ENCODE data around the gene SLC2A10.

SLC2A10 gene

GRCh38 chr20:46715292-46715756 is 5.9 kb downstream of the SLC2A10 start:
- H2AFZ ChIP-seq (ENCODE audit: low read length) = no peak overlapping the region
- no peaks in the 10 kb centered on the region for H3K36me3 ChIP-seq (ENCODE audit: insufficient read depth, low read length)
- no peak overlapping the region for H3K4me3 ChIP-seq (ENCODE audit: low read length, poor library complexity, severe bottlenecking)
- no peaks in the 10 kb centered on the region for H4K20me1 ChIP-seq (ENCODE audit: insufficient read depth, low read length, poor library complexity, severe bottlenecking)
- no peaks in the 10 kb centered on the region for H3F3A ChIP-seq (ENCODE audit: low read depth)
- no peaks in the 10 kb centered on the region for H3K9me3 ChIP-seq (ENCODE audit: insufficient read depth, low read depth, low read length)
- TF ChIP-seq CTCF (conservative IDR thresholded peaks at IDR 0.05; ENCODE audit: low read length) (no peak), EZH2phosphoT487 (IDR thresholded peaks at IDR 0.05; ENCODE audit: borderline replicate concordance) (no peak)
- no peaks in the 10 kb centered on the region for H3K4me1 ChIP-seq (ENCODE audit: insufficient read depth, low read length, poor library complexity, severe bottlenecking)
- H3K79me2 ChIP-seq (ENCODE audit: insufficient read depth, low read length) = no peaks in the 10 kb centered on the region
- no peaks in the 10 kb centered on the region for H3K27me3 ChIP-seq (ENCODE audit: insufficient read depth, low read length, poor library complexity, severe bottlenecking)
- H3K9me2 ChIP-seq (replicated peaks; ENCODE audit: low read depth, low read length) = no peaks in the 10 kb centered on the region
- H3K9ac ChIP-seq (ENCODE audit: low read depth, low read length, poor library complexity, severe bottlenecking) = no peak overlapping the region
- H3K4me2 ChIP-seq (ENCODE audit: low read depth, low read length, poor library complexity, severe bottlenecking) = no peak overlapping the region

GRCh38 chr20:46717818-46718541 is 8.5 kb downstream of the SLC2A10 start:
- Histone ChIP-seq H3K9me3 (ENCODE audit: insufficient read depth, low read depth, low read length) (no peaks in the 10 kb centered on the region; the same call in 1 of the 2 replicates), H3K4me2 (ENCODE audit: low read depth, low read length, poor library complexity, severe bottlenecking) (no peak overlapping the region), H3K27me3 (ENCODE audit: insufficient read depth, low read length, poor library complexity, severe bottlenecking) (no peaks in the 10 kb centered on the region), H3K9me2 (replicated peaks; ENCODE audit: low read depth, low read length) (no peaks in the 10 kb centered on the region), H3K36me3 (ENCODE audit: insufficient read depth, low read length) (no peaks in the 10 kb centered on the region), H3F3A (ENCODE audit: low read depth) (no peaks in the 10 kb centered on the region), H4K20me1 (ENCODE audit: insufficient read depth, low read length, poor library complexity, severe bottlenecking) (no peaks in the 10 kb centered on the region), H3K79me2 (ENCODE audit: insufficient read depth, low read length) (no peaks in the 10 kb centered on the region), H3K9ac (ENCODE audit: low read depth, low read length, poor library complexity, severe bottlenecking) (no peak overlapping the region), H3K4me3 (ENCODE audit: low read length, poor library complexity, severe bottlenecking) (no peak overlapping the region), H3K4me1 (ENCODE audit: insufficient read depth, low read length, poor library complexity, severe bottlenecking) (no peaks in the 10 kb centered on the region), H2AFZ (ENCODE audit: low read length) (no peak overlapping the region)
- TF ChIP-seq CTCF (conservative IDR thresholded peaks at IDR 0.05; ENCODE audit: low read length) (no peak), EZH2phosphoT487 (IDR thresholded peaks at IDR 0.05; ENCODE audit: borderline replicate concordance) (no peak)

- Histone ChIP-seq H3K27me3 (ENCODE audit: insufficient read depth, low read length, poor library complexity, severe bottlenecking) (no peaks in the 10 kb centered on the region), H3F3A (ENCODE audit: low read depth) (no peaks in the 10 kb centered on the region), H2AFZ (ENCODE audit: low read length) (no peak overlapping the region), H3K79me2 (ENCODE audit: insufficient read depth, low read length) (no peaks in the 10 kb centered on the region), H3K9ac (ENCODE audit: low read depth, low read length, poor library complexity, severe bottlenecking) (no peak overlapping the region), H3K4me1 (ENCODE audit: insufficient read depth, low read length, poor library complexity, severe bottlenecking) (no peaks in the 10 kb centered on the region), H3K9me2 (replicated peaks; ENCODE audit: low read depth, low read length) (no peaks in the 10 kb centered on the region), H3K4me2 (ENCODE audit: low read depth, low read length, poor library complexity, severe bottlenecking) (no peak overlapping the region), H3K4me3 (ENCODE audit: low read length, poor library complexity, severe bottlenecking) (no peak overlapping the region), H4K20me1 (ENCODE audit: insufficient read depth, low read length, poor library complexity, severe bottlenecking) (no peaks in the 10 kb centered on the region), H3K36me3 (ENCODE audit: insufficient read depth, low read length) (no peaks in the 10 kb centered on the region), H3K9me3 (ENCODE audit: insufficient read depth, low read depth, low read length) (no peaks in the 10 kb centered on the region; the same call in 1 of the 2 replicates)
- TF ChIP-seq EZH2phosphoT487 (IDR thresholded peaks at IDR 0.05; ENCODE audit: borderline replicate concordance) = no peak
- no peak for TF ChIP-seq CTCF (conservative IDR thresholded peaks at IDR 0.05; ENCODE audit: low read length)
Observed at GRCh38 chr20:46720019-46720418, 10.6 kb downstream of the SLC2A10 start.

All from Loucy (cell line).